ENCODE data around the gene KANK2. TPM values are rescaled to one million over a fixed set of nuclear protein-coding genes. Genes with fewer than 3 reads are reported as not detected.

Gene KANK2
- total RNA-seq: 173 and 210 TPM in 2 replicates

DNA sequence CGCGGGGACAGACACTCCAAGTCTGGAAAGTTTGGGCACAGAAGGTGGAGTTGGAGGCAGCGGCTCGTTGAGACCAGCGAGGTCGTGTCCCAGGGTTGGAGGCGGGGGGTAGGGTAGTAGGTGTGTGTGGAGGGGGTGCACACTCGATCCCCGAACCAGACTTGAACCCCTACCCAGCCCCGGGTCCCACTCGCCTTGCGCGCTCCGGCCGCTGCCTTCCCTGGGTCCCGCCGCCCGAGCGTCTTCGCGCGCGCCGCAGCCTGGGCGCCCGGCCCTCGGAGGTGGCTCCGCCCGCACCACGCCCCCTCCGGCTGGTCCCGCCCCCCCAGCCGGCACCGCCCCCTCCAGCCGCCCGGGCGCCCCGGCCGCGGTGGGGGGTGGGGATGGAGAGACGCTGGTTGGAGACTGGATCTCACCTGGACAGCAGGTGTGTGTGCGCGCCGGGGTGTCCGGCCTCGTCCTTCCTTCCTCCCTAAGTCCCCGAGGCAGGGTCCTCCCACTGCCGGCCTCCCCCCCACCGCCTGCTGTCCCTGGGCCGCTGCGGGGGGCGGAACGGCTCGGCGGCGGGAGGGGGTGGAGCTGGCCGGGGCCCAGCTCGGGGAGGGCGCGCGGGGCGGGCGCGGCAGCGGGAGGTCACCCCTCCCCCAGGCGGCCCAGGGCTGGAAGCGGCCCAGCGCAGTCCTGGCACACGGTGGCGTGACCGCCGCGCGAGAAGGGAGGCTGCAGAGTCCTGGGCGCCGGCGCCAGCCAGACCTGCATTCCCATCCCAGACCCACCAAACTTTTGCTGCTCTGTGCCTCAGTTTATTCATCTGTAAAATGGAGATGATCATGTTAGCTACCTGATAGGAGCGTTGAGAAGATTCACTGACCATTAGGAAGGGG, at the start of gene KANK2:
KANK2 (minus strand) TSS at position 255 of the 884 bp plus-strand sequence. CDS start 3,034 bp downstream, outside the sequence.

GRCh38 chr19:11239377-11240000, 42.1 kb upstream of the KANK2 start, which contains the start of gene ANGPTL8:
Gene ANGPTL8 (plus strand): TSS chr19:11239619. CDS start chr19:11239638, 19 bp downstream.

DNA sequence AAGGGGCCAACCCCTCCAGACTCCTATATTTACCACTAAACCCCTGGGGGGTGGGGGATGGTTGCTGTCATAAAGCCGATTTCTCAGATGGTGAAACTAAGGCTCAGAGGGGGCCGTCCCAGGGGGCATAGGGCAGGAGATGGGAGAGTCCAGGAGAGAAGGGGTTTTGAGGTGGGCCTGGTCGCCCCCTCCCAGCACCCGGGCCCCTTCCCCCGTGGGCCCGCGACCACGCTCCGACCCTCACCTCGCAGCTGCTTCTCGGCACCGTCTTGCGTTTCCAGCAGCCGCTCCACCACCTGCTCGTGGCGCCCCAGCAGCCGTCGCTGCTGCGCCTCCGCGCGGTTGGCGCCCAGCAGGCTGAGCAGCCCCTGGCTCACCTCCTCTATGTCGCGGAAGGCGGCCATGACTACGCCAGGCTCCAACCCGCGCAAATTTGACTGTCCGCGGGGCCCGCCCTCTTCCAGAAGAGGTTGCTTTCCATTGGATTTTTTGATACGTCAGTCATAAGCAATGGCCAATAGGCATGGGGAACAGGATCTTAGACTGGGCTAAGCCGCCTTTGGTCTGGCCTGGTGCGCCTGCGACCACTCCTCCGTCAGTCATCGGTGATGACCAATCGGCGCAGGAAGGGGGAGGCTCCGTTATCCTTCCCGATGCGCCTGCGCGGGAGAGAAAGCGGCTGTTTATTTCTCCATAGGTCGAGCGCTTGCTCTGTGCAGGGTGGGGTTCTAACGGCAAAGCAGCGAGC, 41.8 kb downstream of the KANK2 start, which contains the start of gene SPC24:
SPC24 (minus strand) TSS at position 410 of the 748 bp plus-strand sequence; CDS start at position 404, 6 bp downstream.

Other genes with a start within 250 kb of the KANK2 start
- gene SMARCA4, start 236.5 kb downstream of the KANK2 start, total RNA-seq: 80.5 and 85.3 TPM in 2 replicates
- 66.7 and 263 TPM in 2 replicates for gene LDLR, start 108.1 kb downstream of the KANK2 start, total RNA-seq
- gene SPC24, start 41.8 kb downstream of the KANK2 start, total RNA-seq: 8.2 and 31.9 TPM in 2 replicates
- gene ANGPTL8, start 42.1 kb upstream of the KANK2 start, total RNA-seq: 0.33 TPM in 1 of 2 replicates, not detected in the other
- 29.5 and 34.2 TPM in 2 replicates for gene DOCK6, start 65.0 kb upstream of the KANK2 start, total RNA-seq
- gene TSPAN16, start 98.6 kb upstream of the KANK2 start, total RNA-seq: not detected in 2 replicates
- 29.8 and 39.9 TPM in 2 replicates for gene RAB3D, start 142.1 kb upstream of the KANK2 start, total RNA-seq
- gene TMEM205, start 148.7 kb upstream of the KANK2 start, total RNA-seq: 82.8 and 118 TPM in 2 replicates
- gene CCDC159, start 149.0 kb upstream of the KANK2 start, total RNA-seq: 14.9 and 15.3 TPM in 2 replicates
- 14.1 and 15.9 TPM in 2 replicates for gene PLPPR2, start 157.9 kb upstream of the KANK2 start, total RNA-seq
- gene SWSAP1, start 177.1 kb upstream of the KANK2 start, total RNA-seq: 1.8 and 2.7 TPM in 2 replicates
- gene EPOR, start 186.8 kb upstream of the KANK2 start, total RNA-seq: 1.6 and 2.4 TPM in 2 replicates
- 2.4 TPM in 1 of 2 replicates, not detected in the other for gene RGL3, start 221.8 kb upstream of the KANK2 start, total RNA-seq
- under 0.01 TPM in 1 of 2 replicates, not detected in the other for gene ODAD3, start 237.6 kb upstream of the KANK2 start, total RNA-seq
- 124 and 132 TPM in 2 replicates for gene PRKCSH, start 238.1 kb upstream of the KANK2 start, total RNA-seq

Measured in placental epithelial cell (primary cell).